ENCODE measurements around the gene IKZF2.

IKZF2 gene

DNA sequence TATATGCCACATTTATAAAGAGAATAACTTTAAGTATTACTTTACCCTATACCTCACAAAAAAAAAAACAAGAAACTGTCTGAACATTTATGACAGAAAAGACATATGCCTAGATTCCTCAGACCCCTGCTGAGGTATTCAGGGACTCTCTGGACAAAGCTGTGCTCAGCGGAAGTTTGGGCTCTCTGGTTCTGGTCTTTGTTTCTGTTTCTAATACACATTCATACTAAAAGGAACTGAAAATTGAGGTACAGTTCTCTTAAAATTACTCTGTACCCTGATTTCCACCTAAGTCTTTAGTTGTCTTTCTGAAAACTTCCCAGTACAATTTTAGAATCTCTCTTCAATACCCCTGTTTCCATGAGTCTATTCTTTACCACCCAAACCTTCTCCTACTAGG is 160.3 kb downstream of the IKZF2 start:
- H3K4me3 ChIP-seq (ENCODE audit: low read depth, low read length) = no peak overlapping the region
- TF ChIP-seq CTCF (IDR thresholded peaks at IDR 0.05; ENCODE audit: insufficient read depth, low read depth, low read length, missing control alignments) = no peak
- DNase-seq (ENCODE audit: low read depth) = peak; percentile 51

- peak; percentile 55 for DNase-seq (ENCODE audit: low read depth)
- TF ChIP-seq CTCF (IDR thresholded peaks at IDR 0.05; ENCODE audit: insufficient read depth, low read depth, low read length, missing control alignments) = no peak
- H3K4me3 ChIP-seq (ENCODE audit: low read depth, low read length) = no peak overlapping the region
Observed at GRCh38 chr2:212990697-212991096, 160.7 kb downstream of the IKZF2 start.

DNA sequence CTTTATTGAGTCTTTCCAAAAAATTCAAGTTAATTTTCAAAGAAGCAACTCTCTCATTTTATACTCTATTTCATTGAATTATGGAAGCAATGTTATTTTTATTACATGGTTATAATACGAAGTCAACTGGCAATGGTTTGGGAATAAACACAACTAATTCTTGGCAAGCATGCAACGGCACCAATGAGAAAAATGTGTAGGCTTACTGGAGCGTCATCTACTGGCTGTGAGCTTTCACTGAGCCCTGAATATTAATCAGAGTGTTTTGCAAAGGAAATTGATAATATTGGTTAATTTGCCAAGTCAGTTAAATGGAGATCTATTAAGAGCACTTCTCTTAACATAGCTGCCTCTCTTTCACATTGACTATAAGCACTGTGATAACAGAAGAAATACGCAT is 163.9 kb downstream of the IKZF2 start:
- no peak overlapping the region for H3K4me3 ChIP-seq (ENCODE audit: low read depth, low read length)
- DNase-seq (ENCODE audit: low read depth) = no peak
- TF ChIP-seq CTCF (IDR thresholded peaks at IDR 0.05; ENCODE audit: insufficient read depth, low read depth, low read length, missing control alignments) = no peak

DNA sequence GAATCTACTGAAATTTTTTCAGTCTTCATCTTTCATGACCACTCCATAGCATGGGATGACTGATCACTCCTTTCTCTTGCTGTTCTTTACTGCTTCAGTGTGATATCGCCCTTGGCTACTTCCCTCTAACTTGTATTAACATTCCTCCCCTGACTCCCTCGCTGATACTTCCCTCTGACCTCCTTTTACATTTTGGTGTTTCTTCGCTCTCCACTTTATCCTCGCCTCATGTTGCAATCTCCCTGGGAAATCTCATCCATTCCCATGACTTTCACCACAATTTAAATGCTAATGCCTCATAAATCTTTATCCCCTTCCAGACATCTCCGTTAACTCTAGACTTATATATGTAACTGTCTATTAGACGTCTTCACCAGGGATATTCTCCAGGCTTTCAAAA is 167.3 kb downstream of the IKZF2 start:
- TF ChIP-seq CTCF (IDR thresholded peaks at IDR 0.05; ENCODE audit: insufficient read depth, low read depth, low read length, missing control alignments) = no peak
- no peak overlapping the region for H3K4me3 ChIP-seq (ENCODE audit: low read depth, low read length)
- no peak for DNase-seq (ENCODE audit: low read depth)

GRCh38 chr2:212979799-212980198 is 171.6 kb downstream of the IKZF2 start:
- DNase-seq (ENCODE audit: low read depth) = no peak

DNA sequence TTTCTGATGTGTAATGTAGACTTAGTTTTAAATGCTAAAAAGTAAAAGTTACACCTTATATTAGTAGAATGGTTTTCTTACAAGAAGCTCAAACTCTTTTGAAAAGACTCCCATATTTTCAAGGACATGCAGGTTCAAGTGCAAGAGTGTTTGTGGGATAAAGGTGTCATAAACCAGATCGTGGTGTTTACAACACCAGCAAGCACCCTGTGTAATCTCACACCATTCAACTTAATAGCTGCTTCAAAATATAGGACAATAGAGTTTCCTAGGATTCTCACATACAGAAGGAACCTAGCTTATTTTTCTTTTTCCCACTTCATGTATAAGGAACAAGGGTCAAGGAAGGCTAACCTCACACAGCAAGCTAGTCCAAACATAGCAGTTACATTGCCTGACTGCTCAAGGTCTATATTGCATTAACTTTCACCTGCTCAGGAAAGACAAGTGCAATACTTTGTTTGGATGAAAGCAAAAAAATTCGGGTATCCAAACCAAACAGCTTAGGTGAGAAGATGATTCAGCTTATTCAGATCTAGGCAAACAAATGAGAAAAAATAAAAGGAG is 172.3 kb downstream of the IKZF2 start:
- TF ChIP-seq CTCF (IDR thresholded peaks at IDR 0.05; ENCODE audit: insufficient read depth, low read depth, low read length, missing control alignments) = no peak

More at GRCh38 chr2:212979799-212980198, 171.6 kb downstream of the IKZF2 start:
- H3K4me3 ChIP-seq (ENCODE audit: low read depth, low read length) = no peak overlapping the region
- no peak for TF ChIP-seq CTCF (IDR thresholded peaks at IDR 0.05; ENCODE audit: insufficient read depth, low read depth, low read length, missing control alignments)

GRCh38 chr2:212977152-212977551 is 174.3 kb downstream of the IKZF2 start:
- DNase-seq (ENCODE audit: low read depth) = no peak
- no peak overlapping the region for H3K4me3 ChIP-seq (ENCODE audit: low read depth, low read length)
- TF ChIP-seq CTCF (IDR thresholded peaks at IDR 0.05; ENCODE audit: insufficient read depth, low read depth, low read length, missing control alignments) = no peak

More for the DNA sequence above, 172.3 kb downstream of the IKZF2 start:
- H3K4me3 ChIP-seq (ENCODE audit: low read depth, low read length) = no peak overlapping the region
- DNase-seq (ENCODE audit: low read depth) = no peak

All from GM12865 (cell line).